ENCODE data around the gene NEMP2.

DNA sequence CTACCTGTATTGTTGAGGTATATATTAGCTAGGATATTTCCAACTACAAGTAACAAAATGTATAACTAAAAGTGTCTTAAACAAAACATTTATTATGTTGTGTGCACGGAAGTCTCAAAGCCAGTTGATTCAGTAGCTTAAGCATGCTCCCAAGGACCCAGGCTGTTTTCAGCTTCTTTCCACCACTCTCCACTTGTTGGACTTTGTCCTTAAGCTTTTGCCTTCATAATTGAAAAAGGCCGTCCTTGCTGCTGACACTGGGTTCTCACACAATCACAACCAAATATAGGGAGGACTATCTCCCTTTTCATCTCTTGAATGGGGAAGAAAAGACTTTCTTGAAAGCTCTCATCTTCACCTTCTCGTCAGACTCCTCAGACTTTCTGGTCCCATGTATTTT, 12.2 kb upstream of the NEMP2 start:
- TF ChIP-seq, protein P1, sequence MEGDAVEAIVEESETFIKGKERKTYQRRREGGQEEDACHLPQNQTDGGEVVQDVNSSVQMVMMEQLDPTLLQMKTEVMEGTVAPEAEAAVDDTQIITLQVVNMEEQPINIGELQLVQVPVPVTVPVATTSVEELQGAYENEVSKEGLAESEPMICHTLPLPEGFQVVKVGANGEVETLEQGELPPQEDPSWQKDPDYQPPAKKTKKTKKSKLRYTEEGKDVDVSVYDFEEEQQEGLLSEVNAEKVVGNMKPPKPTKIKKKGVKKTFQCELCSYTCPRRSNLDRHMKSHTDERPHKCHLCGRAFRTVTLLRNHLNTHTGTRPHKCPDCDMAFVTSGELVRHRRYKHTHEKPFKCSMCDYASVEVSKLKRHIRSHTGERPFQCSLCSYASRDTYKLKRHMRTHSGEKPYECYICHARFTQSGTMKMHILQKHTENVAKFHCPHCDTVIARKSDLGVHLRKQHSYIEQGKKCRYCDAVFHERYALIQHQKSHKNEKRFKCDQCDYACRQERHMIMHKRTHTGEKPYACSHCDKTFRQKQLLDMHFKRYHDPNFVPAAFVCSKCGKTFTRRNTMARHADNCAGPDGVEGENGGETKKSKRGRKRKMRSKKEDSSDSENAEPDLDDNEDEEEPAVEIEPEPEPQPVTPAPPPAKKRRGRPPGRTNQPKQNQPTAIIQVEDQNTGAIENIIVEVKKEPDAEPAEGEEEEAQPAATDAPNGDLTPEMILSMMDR (optimal IDR thresholded peaks at IDR 0.05 in 1 of 3, IDR thresholded peaks at IDR 0.05 in 1 of 3, conservative IDR thresholded peaks at IDR 0.05 in 1 of 3; ENCODE audit: extremely low read depth in 1 of 3, insufficient read depth in 2 of 3, low read length in 3 of 3) = no peak
- TF ChIP-seq EZH2 (IDR thresholded peaks at IDR 0.05; ENCODE audit: low read length) = no peak
